GM19351 (cell line): ENCODE measurements around the gene CIRBP.

Experiments
- ATAC-seq: cut with Tn5 transposase; IDR thresholded peaks from one replicate; pipeline ENCODE4 v1.9.1; 2021; ENCODE audit warnings: mild to moderate bottlenecking, moderate library complexity; ENCODE audit not compliant: unreplicated experiment

The CIRBP gene

DNA sequence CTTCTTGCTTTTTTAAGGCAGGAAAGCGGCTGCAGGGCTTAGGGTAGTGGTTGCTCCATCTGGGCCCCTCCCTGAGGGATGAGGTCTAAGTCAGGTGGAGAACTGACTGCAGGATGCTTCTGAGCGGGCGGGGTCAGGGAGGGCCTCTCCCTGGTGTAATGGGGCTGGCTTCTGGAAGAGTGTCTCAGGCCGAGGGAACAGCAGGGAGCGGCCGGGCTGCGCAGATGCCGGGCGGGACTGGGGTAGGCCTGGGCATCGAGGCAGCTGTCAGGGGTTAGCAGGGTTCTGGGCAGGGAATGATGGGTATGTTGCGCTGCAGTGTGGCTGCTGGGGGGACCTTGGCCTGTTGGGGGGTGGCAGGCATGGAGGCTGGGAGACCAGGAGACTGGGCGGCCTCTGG, 8.9 kb downstream of the CIRBP start:
- ATAC-seq: no peak

- no peak for ATAC-seq
Measured at GRCh38 chr19:1278713-1279660, 9.9 kb downstream of the CIRBP start.

DNA sequence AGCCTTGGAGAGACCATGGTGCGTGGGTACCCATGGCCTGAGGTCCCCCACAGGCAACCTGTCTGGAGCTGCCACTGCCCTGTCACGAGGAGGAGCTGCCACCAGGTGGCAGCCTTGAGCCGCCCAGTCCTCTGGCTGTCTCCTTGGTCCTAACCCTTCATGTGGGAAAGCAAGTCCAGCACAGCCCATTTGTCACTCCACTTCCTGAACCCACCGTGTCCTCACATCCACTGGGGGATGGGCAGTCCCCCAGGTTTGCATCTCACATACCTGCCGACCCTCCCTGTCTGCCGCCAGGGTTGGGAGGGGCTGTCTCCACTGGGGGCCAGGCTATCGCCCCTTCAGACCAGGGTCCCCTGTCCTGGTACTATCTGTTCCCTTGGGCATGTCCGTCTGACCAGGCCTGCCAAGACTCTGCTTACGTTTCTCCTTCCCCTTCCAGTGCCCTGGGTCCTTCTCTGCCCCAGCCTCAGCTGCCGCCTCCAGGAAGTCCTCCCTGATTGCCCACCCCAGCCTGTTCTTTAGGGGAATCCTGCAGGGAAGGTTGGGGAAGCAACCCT, 10.7 kb downstream of the CIRBP start:
- ATAC-seq: no peak

GRCh38 chr19:1280636-1281568, 11.8 kb downstream of the CIRBP start:
- no peak for ATAC-seq

GRCh38 chr19:1281569-1282287, 12.6 kb downstream of the CIRBP start:
- ATAC-seq: no peak

- no peak for ATAC-seq
Measured at GRCh38 chr19:1282588-1283206, 13.6 kb downstream of the CIRBP start.

GRCh38 chr19:1283207-1283916, 14.2 kb downstream of the CIRBP start:
- ATAC-seq: no peak

GRCh38 chr19:1283917-1284292, 14.8 kb downstream of the CIRBP start:
- ATAC-seq: no peak

- no peak for ATAC-seq
Measured at GRCh38 chr19:1284293-1284978, 15.3 kb downstream of the CIRBP start.

DNA sequence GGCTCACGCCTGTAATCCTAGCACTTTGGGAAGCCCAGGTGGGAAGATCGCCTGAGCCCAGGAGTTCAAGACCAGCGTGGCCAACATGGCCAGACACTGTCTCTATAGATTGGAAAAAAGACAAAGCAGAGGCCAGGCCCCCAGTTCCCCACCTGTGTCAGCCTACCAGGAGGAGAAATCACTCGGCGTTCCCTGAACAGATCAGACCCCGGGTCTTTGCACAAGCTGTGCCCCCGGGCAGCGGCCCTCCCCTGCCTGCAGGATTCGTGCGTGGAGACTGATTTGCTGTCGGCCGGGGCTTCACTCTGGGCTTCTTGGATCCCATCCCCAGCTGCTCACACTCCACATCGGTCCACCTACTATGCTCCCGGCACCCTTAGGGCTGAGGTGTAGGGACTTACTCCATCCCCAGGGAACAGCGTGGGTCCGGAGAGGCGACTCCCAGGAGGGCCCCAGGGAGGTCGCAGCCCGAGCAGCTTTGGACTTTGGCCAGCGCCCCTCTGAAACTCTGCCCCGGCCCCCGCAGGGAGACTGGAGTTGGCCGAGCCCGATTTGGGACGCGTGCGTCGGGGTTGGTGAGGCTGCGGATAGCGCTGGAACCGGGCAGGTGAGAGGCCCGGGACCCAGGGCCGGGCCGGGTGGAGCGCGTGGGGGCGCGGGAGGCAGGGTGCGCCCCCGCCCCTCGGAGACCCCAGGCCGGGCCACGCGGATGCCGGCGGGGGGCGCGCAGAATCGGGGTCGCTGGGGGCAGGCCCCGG, 16.0 kb downstream of the CIRBP start:
- ATAC-seq: no peak

GRCh38 chr19:1285737-1286360, 16.7 kb downstream of the CIRBP start, which contains the start of gene EFNA2:
TSS of gene EFNA2 (plus strand) at chr19:1285873. CDS start at chr19:1286169, 296 bp downstream.
- ATAC-seq: no peak

- no peak for ATAC-seq
Measured at GRCh38 chr19:1286487-1287353, 17.6 kb downstream of the CIRBP start.

GRCh38 chr19:1287354-1288225, 18.5 kb downstream of the CIRBP start:
- ATAC-seq: no peak

DNA sequence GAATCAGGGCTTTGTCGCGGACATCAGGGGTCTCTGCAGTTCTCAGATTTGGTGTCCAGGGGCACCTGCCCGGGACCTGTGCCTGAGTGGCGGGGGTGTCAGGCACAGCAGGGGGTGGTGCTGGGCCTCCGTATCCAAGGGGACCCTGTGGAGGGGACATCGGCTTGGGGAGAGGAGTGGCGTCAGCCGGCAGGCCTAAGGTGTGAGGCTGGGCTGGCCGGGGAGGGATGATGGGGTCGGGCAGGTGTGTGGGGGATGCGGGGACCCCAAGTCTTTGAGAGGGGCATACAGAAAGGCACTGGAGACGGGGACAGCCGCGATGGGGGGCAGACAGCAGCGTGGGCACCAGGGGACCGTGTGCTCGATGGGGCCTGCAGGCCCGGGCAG, 19.1 kb downstream of the CIRBP start:
- no peak for ATAC-seq

DNA sequence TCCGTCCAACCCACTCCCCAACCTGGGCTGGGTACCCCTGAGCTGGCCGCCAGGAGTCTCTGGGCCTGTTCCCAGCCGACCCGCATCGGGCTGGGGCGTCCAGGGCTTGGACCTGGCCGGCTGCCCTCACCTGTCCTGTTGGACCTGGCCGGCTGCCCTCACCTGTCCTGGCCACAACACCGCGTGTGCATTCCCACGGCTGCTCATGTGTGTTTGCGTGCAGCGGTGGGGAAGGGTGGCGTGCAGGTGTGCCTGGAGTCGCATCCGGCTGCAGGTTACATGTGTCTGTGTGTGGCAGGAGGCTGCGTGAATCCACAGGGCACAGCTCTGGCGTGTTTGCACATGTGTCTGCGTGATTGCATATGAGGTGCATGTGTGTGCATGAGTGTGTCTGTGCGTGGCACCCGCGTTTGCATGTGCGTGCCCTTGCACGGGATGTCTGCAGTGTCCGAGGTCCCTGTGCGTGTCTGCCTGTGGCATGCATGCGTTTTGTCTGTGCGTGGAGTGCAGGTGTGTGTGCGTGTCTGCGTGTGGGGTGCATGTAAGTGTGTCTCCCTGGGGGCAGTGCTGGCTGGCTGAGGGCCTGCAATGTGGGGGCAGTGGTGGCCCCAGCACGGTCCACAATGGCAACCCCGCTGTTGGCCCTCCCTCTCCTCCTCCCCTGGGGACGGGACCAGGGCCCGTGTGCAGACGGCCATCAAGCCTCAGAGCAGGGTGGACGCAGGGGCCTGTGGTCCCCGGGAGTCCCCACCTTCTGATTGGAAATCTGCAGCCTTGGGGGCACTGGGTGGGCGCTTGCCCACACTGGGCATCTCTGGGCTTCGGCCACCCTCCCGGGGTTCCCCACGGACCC, 19.9 kb downstream of the CIRBP start:
- ATAC-seq: no peak
